Peyer's patch (tissue), 4 donors: ENCODE measurements around the gene COL28A1. TPM values are rescaled to one million over a fixed set of nuclear protein-coding genes. Genes with fewer than 3 reads are reported as not detected.

Source experiments
- DNase-seq, 3 donors: peaks; one replicate each; pipeline ENCODE4 v3.0.0-alpha.2; 2017 to 2019
- H3K27ac ChIP-seq, 4 donors: fragments of 200-600 bp; sonication (generic); one replicate each; pipeline ENCODE4 v1.5.1; 2016 to 2019
- H3K27me3 ChIP-seq, 2 donors: fragments of 200-600 bp; sonication (generic); one replicate each; pipeline ENCODE4 v1.5.1; 2019
- H3K36me3 ChIP-seq, 3 donors: fragments of 200-600 bp; sonication (generic); one replicate each; pipeline ENCODE4 v1.5.1; 2016 to 2019
- H3K4me1 ChIP-seq, 4 donors: fragments of 200-600 bp; sonication (generic); one replicate each; pipeline ENCODE4 v1.5.1; 2016 to 2019
- H3K4me3 ChIP-seq, 4 donors: fragments of 200-600 bp; sonication (generic); 1 replicate in 3 of 4; 2 replicates in 1 of 4; pipeline ENCODE4 v1.5.1; 2016 to 2019; ENCODE audit warnings: mild to moderate bottlenecking in 1 of 4
- H3K9me3 ChIP-seq, 4 donors: fragments of 200-600 bp; sonication (generic); one replicate each; pipeline ENCODE4 v1.5.1; 2016 to 2019; ENCODE audit warnings: mild to moderate bottlenecking in 1 of 4
- POLR2A ChIP-seq, 2 donors: fragments of 450-650 bp; IDR thresholded peaks; one replicate each; pipeline ENCODE4 v1.5.1; 2017; ENCODE audit warnings: antibody characterized with exemption in 2 of 2, mild to moderate bottlenecking in 2 of 2, moderate library complexity in 2 of 2
- total RNA-seq, 4 donors: library from RNA; depleted of rRNA; stranded (reverse); fragments of >200 nt; gene quantifications; one replicate each; pipeline ENCODE4 v1.1.0, GENCODE V29; 2016
- TF ChIP-seq, protein P1 (sequence below), 6 experiments: fragments of 450-650 bp in 4 of 6; fragments of 200-600 bp in 2 of 6; sonication (generic) in 1 of 6; IDR thresholded peaks; one replicate each; pipeline ENCODE4 v1.5.1; 2017 to 2019; ENCODE audit warnings: antibody characterized with exemption in 6 of 6, mild to moderate bottlenecking in 3 of 6, moderate library complexity in 1 of 6

The COL28A1 gene
- total RNA-seq, 4 donors from 2014 or later = 1.4 to 5.8 (median 1.9) TPM

DNA sequence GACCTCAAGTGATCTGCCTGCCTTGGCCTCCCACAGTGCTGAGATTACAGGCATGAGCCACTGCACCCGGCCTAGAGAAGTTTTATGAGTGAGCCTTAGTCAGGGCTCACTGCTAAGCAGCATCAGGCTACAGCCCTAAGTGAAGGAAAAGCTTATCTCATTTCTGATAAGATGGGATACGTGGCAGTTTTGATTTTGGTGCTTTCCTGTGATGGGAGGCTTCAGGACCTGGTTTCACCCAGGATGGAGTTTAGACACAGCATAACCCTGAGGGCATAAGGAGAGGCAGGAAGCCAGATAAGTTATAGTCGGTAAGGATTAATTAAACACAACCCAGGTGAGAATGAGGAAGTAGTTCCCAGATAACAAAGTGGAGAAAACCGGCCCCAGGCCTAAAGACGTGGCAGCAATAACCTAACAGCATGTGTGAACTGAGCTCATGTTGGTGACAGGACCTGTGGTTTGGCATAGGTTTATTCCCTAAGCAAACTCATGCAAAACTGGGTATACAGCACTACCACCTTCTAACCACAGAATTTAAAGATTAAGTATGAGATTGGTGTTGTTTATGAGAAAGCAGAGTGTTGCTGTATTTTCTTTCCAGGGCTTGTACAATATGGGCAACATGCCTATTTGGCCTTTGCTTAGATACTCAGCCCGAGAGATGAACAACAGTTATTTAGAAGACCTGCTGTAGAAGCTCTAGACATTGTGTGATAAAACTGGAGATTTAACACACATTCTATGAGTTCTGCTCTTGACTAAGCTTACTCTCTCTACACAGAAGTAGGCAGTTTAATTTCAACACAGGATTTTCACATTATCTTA lies 119.4 kb downstream of the COL28A1 start:
- Histone ChIP-seq H3K4me3 (no peak overlapping the region), H3K27ac (peak overlapping the region in 3 of 4 donors; percentile 35 to 80 (median 49)), H3K36me3 (no peaks in the 10 kb centered on the region), H3K27me3 (no peaks in the 10 kb centered on the region), H3K4me1 (peaks cover 0 to 9% (median 0%) of the 10 kb centered on the region in 4 donors), H3K9me3 (no peaks in the 10 kb centered on the region)
- TF ChIP-seq POLR2A (IDR thresholded peaks at IDR 0.05) = no peak
- TF ChIP-seq, protein P1, sequence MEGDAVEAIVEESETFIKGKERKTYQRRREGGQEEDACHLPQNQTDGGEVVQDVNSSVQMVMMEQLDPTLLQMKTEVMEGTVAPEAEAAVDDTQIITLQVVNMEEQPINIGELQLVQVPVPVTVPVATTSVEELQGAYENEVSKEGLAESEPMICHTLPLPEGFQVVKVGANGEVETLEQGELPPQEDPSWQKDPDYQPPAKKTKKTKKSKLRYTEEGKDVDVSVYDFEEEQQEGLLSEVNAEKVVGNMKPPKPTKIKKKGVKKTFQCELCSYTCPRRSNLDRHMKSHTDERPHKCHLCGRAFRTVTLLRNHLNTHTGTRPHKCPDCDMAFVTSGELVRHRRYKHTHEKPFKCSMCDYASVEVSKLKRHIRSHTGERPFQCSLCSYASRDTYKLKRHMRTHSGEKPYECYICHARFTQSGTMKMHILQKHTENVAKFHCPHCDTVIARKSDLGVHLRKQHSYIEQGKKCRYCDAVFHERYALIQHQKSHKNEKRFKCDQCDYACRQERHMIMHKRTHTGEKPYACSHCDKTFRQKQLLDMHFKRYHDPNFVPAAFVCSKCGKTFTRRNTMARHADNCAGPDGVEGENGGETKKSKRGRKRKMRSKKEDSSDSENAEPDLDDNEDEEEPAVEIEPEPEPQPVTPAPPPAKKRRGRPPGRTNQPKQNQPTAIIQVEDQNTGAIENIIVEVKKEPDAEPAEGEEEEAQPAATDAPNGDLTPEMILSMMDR (IDR thresholded peaks at IDR 0.05) = no peak
- DNase-seq = peak in 1 of 3 donors; percentile 66

DNA sequence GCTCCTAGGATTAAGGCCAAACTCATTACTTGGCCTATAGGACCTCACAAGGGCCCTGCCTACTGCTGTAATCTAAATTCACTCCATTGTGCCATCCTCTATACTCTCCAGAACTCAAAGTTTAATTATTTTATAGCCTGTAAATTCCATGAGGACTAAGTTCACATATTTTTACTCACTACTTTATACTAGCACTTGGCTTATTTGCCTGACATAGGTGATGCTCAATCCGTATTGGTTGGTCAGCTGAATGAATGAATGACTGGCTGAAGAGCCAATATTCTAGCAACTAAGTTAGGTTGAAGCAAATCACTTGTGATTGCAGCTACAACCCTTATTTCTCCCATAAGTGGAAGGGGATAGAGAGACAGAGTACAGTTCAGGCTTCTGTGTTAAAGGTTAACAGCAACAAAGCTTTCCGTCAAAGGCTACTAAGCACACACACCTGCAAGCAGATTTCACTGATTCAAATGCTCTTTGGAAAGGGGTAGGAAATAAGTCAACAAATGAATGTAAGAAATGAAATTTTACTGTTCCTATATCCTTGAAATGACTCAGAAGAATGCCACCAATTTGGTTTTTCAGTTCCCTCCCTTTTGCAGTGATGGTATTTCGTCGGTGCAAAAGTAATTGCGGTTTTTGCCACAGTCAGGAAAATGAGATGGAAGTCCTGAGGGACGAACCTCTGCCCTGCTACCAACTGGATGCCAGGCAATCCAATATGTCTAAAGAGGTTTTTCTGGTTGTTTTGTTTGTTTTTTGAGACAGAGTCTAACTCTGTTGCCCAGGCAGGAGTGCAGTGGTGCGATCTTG lies 120.7 kb downstream of the COL28A1 start:
- H3K9me3 ChIP-seq = no peaks in the 10 kb centered on the region
- peak overlapping the region in 3 of 4 donors; percentile 48 to 80 (median 49) for H3K27ac ChIP-seq
- TF ChIP-seq, protein P1 (IDR thresholded peaks at IDR 0.05) = no peak
- TF ChIP-seq POLR2A (IDR thresholded peaks at IDR 0.05) = no peak
- no peak for DNase-seq
- H3K36me3 ChIP-seq = no peaks in the 10 kb centered on the region
- H3K4me1 ChIP-seq = peaks cover 0 to 9% (median 0%) of the 10 kb centered on the region in 4 donors
- no peaks in the 10 kb centered on the region for H3K27me3 ChIP-seq
- no peak overlapping the region for H3K4me3 ChIP-seq

DNA sequence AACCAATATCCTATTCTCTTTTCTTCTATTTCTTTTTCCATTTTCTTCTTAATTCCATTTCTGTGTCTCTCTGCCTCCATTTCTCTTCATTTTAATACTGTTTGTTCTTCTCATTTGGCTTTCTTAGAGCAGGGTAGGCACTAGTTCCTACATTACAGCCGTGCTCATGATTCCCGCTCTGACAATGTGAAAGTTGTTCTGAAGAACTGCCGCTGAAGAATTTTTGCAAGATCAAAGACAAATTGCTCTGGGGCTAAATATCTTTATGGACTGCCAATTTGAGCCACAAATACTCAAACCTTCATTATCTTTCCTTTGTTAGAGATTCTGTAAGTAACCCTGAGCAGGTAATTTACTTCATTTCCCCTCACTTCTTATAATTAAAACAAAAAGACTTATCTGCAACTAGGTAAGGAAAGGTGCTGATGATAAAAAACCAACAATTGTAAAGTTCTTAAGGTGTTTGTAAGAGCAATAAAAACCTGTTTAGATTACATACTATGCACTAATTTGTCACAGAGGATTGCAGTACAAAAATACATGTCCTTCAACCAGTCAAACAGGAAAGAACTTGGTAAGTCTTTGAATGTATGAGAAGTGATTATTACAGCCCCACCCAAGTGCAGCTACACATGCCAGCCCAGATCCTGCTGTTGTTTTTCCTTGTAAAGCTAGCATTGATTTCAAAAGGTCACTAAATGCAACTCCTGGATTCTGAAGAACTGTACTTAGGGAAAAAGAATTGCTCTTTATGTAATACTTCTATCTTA lies 127.5 kb downstream of the COL28A1 start:
- Histone ChIP-seq H3K4me1 (no peaks in the 10 kb centered on the region), H3K4me3 (peak overlapping the region in 2 of 4 donors; percentile 10 to 12), H3K36me3 (no peaks in the 10 kb centered on the region), H3K27ac (peak overlapping the region in 2 of 4 donors; percentile 26 to 30), H3K9me3 (no peaks in the 10 kb centered on the region), H3K27me3 (no peaks in the 10 kb centered on the region)
- TF ChIP-seq POLR2A (IDR thresholded peaks at IDR 0.05) = no peak
- TF ChIP-seq, protein P1 (IDR thresholded peaks at IDR 0.05) = no peak
- peak in 1 of 3 donors; percentile 60 for DNase-seq

DNA sequence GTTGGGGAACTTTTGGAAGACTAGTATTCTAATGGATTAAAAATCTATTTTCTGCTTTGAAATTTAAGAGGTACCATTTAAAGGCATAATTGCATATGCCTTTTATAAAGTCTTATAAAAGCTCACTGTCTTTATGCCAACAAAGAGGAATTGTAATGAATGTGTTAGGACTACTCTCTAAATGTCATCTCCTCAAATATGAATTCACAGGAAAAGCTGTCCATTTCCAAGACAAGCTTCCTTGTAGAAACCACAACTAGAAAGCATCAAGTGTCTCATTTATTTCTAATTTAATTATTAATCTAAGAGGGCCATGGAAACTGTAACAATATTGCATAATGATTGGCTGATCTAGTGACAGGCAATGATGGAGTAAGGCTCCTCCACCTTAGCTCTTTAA lies 130.2 kb downstream of the COL28A1 start:
- DNase-seq = no peak
- no peaks in the 10 kb centered on the region for H3K4me1 ChIP-seq
- H3K27me3 ChIP-seq = no peaks in the 10 kb centered on the region
- H3K9me3 ChIP-seq = no peaks in the 10 kb centered on the region
- H3K36me3 ChIP-seq = no peaks in the 10 kb centered on the region
- no peak overlapping the region for H3K27ac ChIP-seq
- no peak for TF ChIP-seq POLR2A (IDR thresholded peaks at IDR 0.05)
- no peak overlapping the region for H3K4me3 ChIP-seq

DNA sequence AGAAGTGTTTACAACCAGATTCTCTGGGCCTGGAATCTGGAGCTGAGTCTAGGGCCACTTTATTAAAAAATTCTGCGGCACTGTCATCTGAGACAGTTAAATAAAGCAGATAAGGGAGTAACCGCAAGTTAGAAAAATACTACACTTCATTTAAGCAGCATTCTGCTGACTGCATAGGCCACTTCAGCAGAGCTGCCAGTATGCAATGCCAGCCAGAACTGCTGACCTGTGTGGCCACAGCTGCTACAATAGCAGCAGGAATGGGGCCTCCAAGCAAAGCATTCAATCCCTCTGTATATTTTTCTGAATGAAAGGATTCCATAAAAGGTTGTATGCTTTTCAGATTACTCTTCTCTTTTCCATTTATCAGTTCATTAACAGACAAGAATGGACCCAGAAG lies 136.0 kb downstream of the COL28A1 start:
- Histone ChIP-seq H3K27me3 (no peaks in the 10 kb centered on the region), H3K4me3 (no peak overlapping the region), H3K27ac (no peak overlapping the region), H3K9me3 (no peaks in the 10 kb centered on the region), H3K4me1 (no peaks in the 10 kb centered on the region), H3K36me3 (no peaks in the 10 kb centered on the region)
- TF ChIP-seq POLR2A (IDR thresholded peaks at IDR 0.05) = no peak
- TF ChIP-seq, protein P1 (IDR thresholded peaks at IDR 0.05) = no peak
- DNase-seq = no peak
